ENCODE measurements around the gene NAXE.

DNA sequence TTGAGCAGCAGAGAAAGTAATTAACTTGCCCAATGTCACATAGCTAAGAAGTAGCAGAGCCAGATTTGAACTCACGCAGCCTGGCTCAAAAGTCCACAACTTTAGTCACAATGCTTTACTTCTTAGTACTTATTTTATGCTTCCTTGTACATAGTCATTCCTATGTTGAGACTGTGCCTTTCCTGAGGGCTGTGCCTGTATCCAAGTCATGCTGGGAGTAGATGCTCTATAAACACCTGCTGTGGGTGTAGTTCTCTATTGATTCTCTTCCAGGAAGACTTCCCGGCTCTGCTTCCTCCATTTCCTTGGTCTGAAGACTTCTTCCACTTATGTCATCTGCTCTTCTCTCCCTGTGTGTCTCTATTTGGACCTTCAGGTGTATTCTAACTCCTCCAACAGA is 35.9 kb upstream of the NAXE start:
- TF ChIP-seq CTCF (conservative IDR thresholded peaks at IDR 0.05; ENCODE audit: low read depth, low read length), result no peak
- TF ChIP-seq EZH2 (IDR thresholded peaks at IDR 0.05; ENCODE audit: low read length, unreplicated experiment), result no peak

Measured in PC-3 (cell line).